Measurements from ENCODE around the gene SYMPK.
"Not testable (repeated sequence)": the region's sequence is repeated elsewhere in the genome, so short reads cannot be mapped to it uniquely, and the experiment has no call there.

Gene SYMPK

GRCh38 chr19:45885556-45886426 is 22.8 kb upstream of the SYMPK start, which contains the start of gene IRF2BP1:
TSS of gene IRF2BP1 (minus strand) at chr19:45886141. CDS start at chr19:45885774, 367 bp downstream.
- DNase-seq, result peak; percentile 78

GRCh38 chr19:45884682-45885555 is 22.0 kb upstream of the SYMPK start:
- DNase-seq, result no peak

GRCh38 chr19:45883881-45884681 is 21.1 kb upstream of the SYMPK start:
- DNase-seq, result no peak

- DNase-seq, result no peak
These were observed 20.6 kb upstream of the SYMPK start for GRCh38 chr19:45883586-45883880.

- peak; percentile 88 for DNase-seq
These were observed 20.0 kb upstream of the SYMPK start for GRCh38 chr19:45882652-45883585.

GRCh38 chr19:45881909-45882528 is 19.1 kb upstream of the SYMPK start:
- no peak for DNase-seq

- DNase-seq, result no peak
These were observed 18.3 kb upstream of the SYMPK start for GRCh38 chr19:45881082-45881908.

- DNase-seq, result no peak
These were observed 17.0 kb upstream of the SYMPK start for GRCh38 chr19:45879971-45880370.

GRCh38 chr19:45879055-45879454 is 16.1 kb upstream of the SYMPK start:
- DNase-seq, result no peak

- DNase-seq, result no peak
These were observed 15.3 kb upstream of the SYMPK start for GRCh38 chr19:45878043-45878794.

GRCh38 chr19:45876411-45877197 is 13.7 kb upstream of the SYMPK start:
- peak; percentile 28 to 30 for DNase-seq

GRCh38 chr19:45876161-45876410 is 13.1 kb upstream of the SYMPK start:
- no peak for DNase-seq

GRCh38 chr19:45874620-45874966 is 11.6 kb upstream of the SYMPK start:
- no peak for DNase-seq

GRCh38 chr19:45873219-45873772 is 10.3 kb upstream of the SYMPK start:
- DNase-seq, result no peak

GRCh38 chr19:45872095-45872919 is 9.4 kb upstream of the SYMPK start:
- no peak for DNase-seq

GRCh38 chr19:45870798-45871197 is 7.9 kb upstream of the SYMPK start:
- DNase-seq, result no peak

- DNase-seq, result not testable (repeated sequence)
These were observed 4.3 kb upstream of the SYMPK start for GRCh38 chr19:45867241-45867640.
